OCI-LY7 (cell line): ENCODE results near the gene MKKS. TPM values are rescaled to one million over a fixed set of nuclear protein-coding genes. Genes with fewer than 3 reads are reported as not detected.

Experiments
- BruUV-seq: library from RNA; stranded (reverse); fragments of 400-500 nt; replicated peaks from 2 replicates; lab custom pipeline; 2021; lab: Mats Ljungman, UMichigan
- CTCF ChIA-PET: fragments of 300-600 bp; sonication (Branson Sonifier 250); formaldehyde crosslinking; loops from one replicate; lab custom pipeline; 2022; ENCODE audit warnings: antibody characterized with exemption; ENCODE audit not compliant: unreplicated experiment; lab: Charles Lee
- POLR2A ChIA-PET: fragments of 300-600 bp; sonication (Branson Sonifier 250); formaldehyde crosslinking; loops from one replicate; lab custom pipeline; 2022; ENCODE audit warnings: antibody characterized with exemption; lab: Charles Lee
- DNase-seq: peaks from one replicate; pipeline ENCODE4 v3.0.0-alpha.2; 2015; ENCODE audit warnings: low spot score
- H2AFZ ChIP-seq: fragments of 200-600 bp; sonication (generic), shearing (Covaris generic); 2 replicates; pipeline ENCODE4 v1.6.1; 2014; ENCODE audit warnings: mild to moderate bottlenecking, antibody characterized with exemption, low read length, moderate library complexity
- H3K27ac ChIP-seq: fragments of 200-600 bp; sonication (generic); 2 replicates; pipeline ENCODE4 v1.5.1; 2014; ENCODE audit warnings: mixed run types, low read depth, mild to moderate bottlenecking, moderate library complexity, low read length, inconsistent platforms; ENCODE audit not compliant: poor library complexity, severe bottlenecking
- H3K36me3 ChIP-seq: fragments of 200-600 bp; sonication (generic); 2 replicates; pipeline ENCODE4 v1.6.1; 2014; ENCODE audit warnings: mild to moderate bottlenecking, antibody characterized with exemption, low read length, moderate library complexity, mixed read lengths; ENCODE audit not compliant: insufficient read depth
- H3K4me1 ChIP-seq: fragments of 200-600 bp; sonication (generic); 2 replicates; pipeline ENCODE4 v1.5.1; 2014; ENCODE audit warnings: mild to moderate bottlenecking, low read length; ENCODE audit not compliant: insufficient read depth, poor library complexity, severe bottlenecking
- H3K4me2 ChIP-seq: fragments of 200-600 bp; sonication (generic); 2 replicates; pipeline ENCODE4 v1.6.1; 2014; ENCODE audit warnings: mild to moderate bottlenecking, low read length
- H3K4me3 ChIP-seq: fragments of 200-600 bp; sonication (generic); 2 replicates; pipeline ENCODE4 v1.5.1; 2014; ENCODE audit warnings: mild to moderate bottlenecking, low read depth, low read length; ENCODE audit not compliant: poor library complexity, severe bottlenecking
- H3K79me2 ChIP-seq: fragments of 200-600 bp; sonication (generic); 2 replicates; pipeline ENCODE4 v1.6.1; 2016; ENCODE audit warnings: low read depth, mild to moderate bottlenecking, low read length, moderate library complexity, mixed read lengths; ENCODE audit not compliant: insufficient read depth
- H3K9me2 ChIP-seq: fragments of 200-600 bp; sonication (generic); 2 replicates; pipeline ENCODE4 v1.6.1; 2016; ENCODE audit warnings: mild to moderate bottlenecking, low read length, mixed read lengths; ENCODE audit not compliant: insufficient read depth
- H3K9me3 ChIP-seq: fragments of 200-600 bp; sonication (generic); 2 replicates; pipeline ENCODE4 v1.6.1; 2014; ENCODE audit warnings: mild to moderate bottlenecking, mixed run types, low read length, mixed read lengths
- H4K20me1 ChIP-seq: fragments of 200-600 bp; sonication (generic); 2 replicates; pipeline ENCODE4 v1.6.1; 2014; ENCODE audit warnings: mild to moderate bottlenecking, antibody characterized with exemption, low read length, moderate library complexity, mixed read lengths; ENCODE audit not compliant: insufficient read depth
- CTCF ChIP-seq: fragments of 200-600 bp; sonication (generic); conservative IDR thresholded peaks from 2 replicates; pipeline ENCODE4 v1.5.1; 2014; ENCODE audit warnings: mild to moderate bottlenecking, antibody characterized with exemption, low read length, moderate library complexity, mixed read lengths
- EZH2phosphoT487 ChIP-seq: fragments of 200-600 bp; sonication (generic); IDR thresholded peaks from 2 replicates; pipeline ENCODE4 v1.6.1; 2018; ENCODE audit warnings: low read depth, borderline replicate concordance, mild to moderate bottlenecking, mixed run types, antibody characterized with exemption, low read length, moderate library complexity, mixed read lengths
- intact Hi-C: fragments of 100-400 bp; cut with micrococcal nuclease; formaldehyde crosslinking; loops from one replicate; pipeline ENCODE4 v1.10.0; 2022; ENCODE audit not compliant: unreplicated experiment
- total RNA-seq, 2 experiments: library from RNA; depleted of rRNA in 1 of 2; stranded (reverse); fragments of >200 nt in 1 of 2; shearing (Covaris generic) in 1 of 2; gene quantifications; 2 replicates each; pipeline ENCODE4 v1.2.3, GENCODE V29; 2014 to 2022

Gene MKKS
- total RNA-seq, 2 experiments from 2014 or later = 1.0 to 5.6 TPM

GRCh38 chr20:10448270-10449156, 14.5 kb upstream of the MKKS start:
- H3K9me2 ChIP-seq = no peaks in the 10 kb centered on the region
- H3K36me3 ChIP-seq = peaks cover 5% of the 10 kb centered on the region
- POLR2A ChIA-PET = interaction anchor here (1.8 kb wide), 1 partner anchor 13 kb away, joined by 9 read pairs; the partner anchor contains the start of gene SLX4IP
- no peaks in the 10 kb centered on the region for H3K9me3 ChIP-seq
- H3K4me3 ChIP-seq = no peak overlapping the region
- CTCF ChIA-PET = no interaction called here
- intact Hi-C loops = no loop called here
- H3K79me2 ChIP-seq = peaks cover 30% of the 10 kb centered on the region; the same call in 1 of the 2 replicates
- H2AFZ ChIP-seq = no peak overlapping the region
- BruUV-seq = no TSS peak
- H3K4me2 ChIP-seq = no peak overlapping the region
- no peak overlapping the region for H3K27ac ChIP-seq
- TF ChIP-seq CTCF (no peak), EZH2phosphoT487 (no peak)
- peaks cover 21% of the 10 kb centered on the region for H3K4me1 ChIP-seq
- H4K20me1 ChIP-seq = no peaks in the 10 kb centered on the region
- no peak for DNase-seq

GRCh38 chr20:10447028-10447427, 13.0 kb upstream of the MKKS start:
- Histone ChIP-seq H3K4me3 (peak overlapping the region; percentile 31), H3K27ac (no peak overlapping the region)
- POLR2A ChIA-PET = no interaction called here

More at GRCh38 chr20:10447028-10447427, 13.0 kb upstream of the MKKS start:
- no TSS peak for BruUV-seq
- Histone ChIP-seq H2AFZ (peak overlapping the region; percentile 68), H3K36me3 (peaks cover 5% of the 10 kb centered on the region), H4K20me1 (peaks cover 3% of the 10 kb centered on the region; the same call in 1 of the 2 replicates), H3K9me2 (no peaks in the 10 kb centered on the region), H3K9me3 (no peaks in the 10 kb centered on the region), H3K4me1 (peaks cover 13% of the 10 kb centered on the region), H3K79me2 (peaks cover 28% of the 10 kb centered on the region; the same call in 1 of the 2 replicates), H3K4me2 (peak overlapping the region; percentile 57)
- TF ChIP-seq CTCF (peak; percentile 29; the same call in 1 of the 2 replicates), EZH2phosphoT487 (no peak)
- DNase-seq = peak; percentile 54
- intact Hi-C loops = no loop called here
- CTCF ChIA-PET = no interaction called here
